ENCODE results near the gene HAPLN2.

DNA sequence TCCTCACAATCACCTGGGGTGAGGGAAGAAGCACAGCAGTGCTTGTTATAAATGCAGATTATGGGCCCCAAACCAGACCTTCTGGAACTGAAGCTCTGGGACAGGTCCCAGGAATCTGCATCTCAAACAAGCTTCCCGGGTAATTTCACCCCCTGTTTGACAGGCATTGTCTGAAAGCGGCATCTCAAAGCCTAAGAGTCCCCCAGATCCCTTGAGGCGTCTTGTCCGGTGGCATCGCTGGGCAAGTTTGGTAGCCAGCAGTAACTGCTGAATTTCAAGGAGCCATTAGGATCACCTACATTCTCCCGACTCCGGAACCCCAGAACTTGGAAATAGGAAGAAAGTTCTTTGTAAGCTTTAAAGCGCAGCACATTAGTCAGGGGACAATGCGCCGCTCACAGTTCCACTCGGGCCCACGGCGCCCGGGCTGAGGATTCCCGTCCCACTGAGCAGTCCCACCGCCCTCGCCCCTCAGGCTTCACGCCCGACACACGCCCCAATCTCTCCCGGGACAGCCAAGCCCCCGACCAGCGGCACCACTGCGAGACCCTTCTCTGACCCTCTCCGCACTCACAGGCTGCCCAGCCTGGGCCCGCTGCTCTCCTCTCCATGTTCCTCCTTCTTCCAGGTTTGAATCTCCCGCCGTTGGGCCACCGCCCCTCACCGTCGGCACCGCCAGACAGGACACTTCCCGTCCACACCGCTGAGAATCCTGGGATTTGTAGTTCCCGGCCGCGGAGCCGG is 47.1 kb upstream of the HAPLN2 start, which contains the start of gene IQGAP3:
- TF ChIP-seq, protein P1, sequence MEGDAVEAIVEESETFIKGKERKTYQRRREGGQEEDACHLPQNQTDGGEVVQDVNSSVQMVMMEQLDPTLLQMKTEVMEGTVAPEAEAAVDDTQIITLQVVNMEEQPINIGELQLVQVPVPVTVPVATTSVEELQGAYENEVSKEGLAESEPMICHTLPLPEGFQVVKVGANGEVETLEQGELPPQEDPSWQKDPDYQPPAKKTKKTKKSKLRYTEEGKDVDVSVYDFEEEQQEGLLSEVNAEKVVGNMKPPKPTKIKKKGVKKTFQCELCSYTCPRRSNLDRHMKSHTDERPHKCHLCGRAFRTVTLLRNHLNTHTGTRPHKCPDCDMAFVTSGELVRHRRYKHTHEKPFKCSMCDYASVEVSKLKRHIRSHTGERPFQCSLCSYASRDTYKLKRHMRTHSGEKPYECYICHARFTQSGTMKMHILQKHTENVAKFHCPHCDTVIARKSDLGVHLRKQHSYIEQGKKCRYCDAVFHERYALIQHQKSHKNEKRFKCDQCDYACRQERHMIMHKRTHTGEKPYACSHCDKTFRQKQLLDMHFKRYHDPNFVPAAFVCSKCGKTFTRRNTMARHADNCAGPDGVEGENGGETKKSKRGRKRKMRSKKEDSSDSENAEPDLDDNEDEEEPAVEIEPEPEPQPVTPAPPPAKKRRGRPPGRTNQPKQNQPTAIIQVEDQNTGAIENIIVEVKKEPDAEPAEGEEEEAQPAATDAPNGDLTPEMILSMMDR (IDR thresholded peaks at IDR 0.05): peak in 2 of 4 experiments; percentile 10 to 16
- TF ChIP-seq POLR2A (IDR thresholded peaks at IDR 0.05): no peak

Measured in prostate gland (tissue), 2 donors.